Neural cell (in vitro differentiated cells): ENCODE measurements around the gene DDX24.
A peak's percentile ranks its signal among the peaks of the same experiment; 100 is the strongest.

Experiments
- CTCF ChIP-seq: fragments of 450-650 bp; IDR thresholded peaks from 2 replicates; pipeline ENCODE4 v1.5.1; 2014; ENCODE audit warnings: antibody characterized with exemption, mild to moderate bottlenecking, moderate library complexity; ENCODE audit not compliant: poor library complexity, severe bottlenecking
- EP300 ChIP-seq: fragments of 450-650 bp; conservative IDR thresholded peaks from 2 replicates; pipeline ENCODE4 v1.6.1; 2014; ENCODE audit warnings: antibody characterized with exemption, mild to moderate bottlenecking, moderate library complexity; ENCODE audit not compliant: poor library complexity, severe bottlenecking
- EZH2 ChIP-seq: fragments of 200-600, 300-800 bp; shearing (Covaris generic), sonication (generic); IDR thresholded peaks from 2 replicates; pipeline ENCODE4 v1.6.1; 2014; ENCODE audit warnings: antibody characterized with exemption, low read length, borderline replicate concordance, mild to moderate bottlenecking; ENCODE audit not compliant: insufficient read depth, poor library complexity, severe bottlenecking
- MXI1 ChIP-seq: fragments of 450-650 bp; conservative IDR thresholded peaks from 2 replicates; pipeline ENCODE4 v1.6.1; 2014; ENCODE audit warnings: antibody characterized with exemption, mild to moderate bottlenecking; ENCODE audit not compliant: poor library complexity, severe bottlenecking
- POLR2AphosphoS5 ChIP-seq: IDR thresholded peaks from 2 replicates; pipeline ENCODE4 v1.6.1; 2012
- RAD21 ChIP-seq: fragments of 450-650 bp; conservative IDR thresholded peaks from 2 replicates; pipeline ENCODE4 v1.6.1; 2014; ENCODE audit warnings: antibody characterized with exemption, mild to moderate bottlenecking, moderate library complexity
- REST ChIP-seq: IDR thresholded peaks from 2 replicates; pipeline ENCODE4 v1.6.1; 2012; ENCODE audit warnings: borderline replicate concordance
- SMC3 ChIP-seq: fragments of 450-650 bp; conservative IDR thresholded peaks from 2 replicates; pipeline ENCODE4 v1.6.1; 2014; ENCODE audit warnings: antibody characterized with exemption, mild to moderate bottlenecking, moderate library complexity; ENCODE audit not compliant: poor library complexity
- TAF1 ChIP-seq: IDR thresholded peaks from 2 replicates; pipeline ENCODE4 v1.6.1; 2012; ENCODE audit warnings: low read depth

- TF ChIP-seq EZH2 (no peak), CTCF (peak; percentile 49), TAF1 (no peak), EP300 (no peak), POLR2AphosphoS5 (no peak), RAD21 (peak; percentile 16), REST (no peak), SMC3 (no peak), MXI1 (no peak)
Measured at GRCh38 chr14:94036313-94037167, 44.5 kb downstream of the DDX24 start.
